A673 (cell line): ENCODE measurements around the gene XYLT1. TPM values are rescaled to one million over a fixed set of nuclear protein-coding genes. Genes with fewer than 3 reads are reported as not detected.

Source experiments
- BruUV-seq: library from RNA; stranded (reverse); fragments of 400-500 nt; replicated peaks from 2 replicates; lab custom pipeline; 2021; lab: Mats Ljungman, UMichigan
- CTCF ChIA-PET: fragments of 300-600 bp; sonication (Branson Sonifier 250); formaldehyde crosslinking; loops from one replicate; lab custom pipeline; 2022; ENCODE audit warnings: antibody characterized with exemption; lab: Charles Lee
- POLR2A ChIA-PET: fragments of 300-600 bp; sonication (Branson Sonifier 250); formaldehyde crosslinking; loops from one replicate; lab custom pipeline; 2022; ENCODE audit warnings: antibody characterized with exemption; ENCODE audit not compliant: low non-redundant PET; lab: Charles Lee
- DNase-seq: peaks from one replicate; pipeline ENCODE4 v3.0.0-alpha.2; 2015; ENCODE audit warnings: low spot score
- H3K27ac ChIP-seq: fragments of 200-600 bp; sonication (generic); 2 replicates; pipeline ENCODE4 v1.5.1; 2016; ENCODE audit warnings: mixed run types, low read depth, mild to moderate bottlenecking, mixed read lengths, antibody characterized with exemption, low read length; ENCODE audit not compliant: poor library complexity, severe bottlenecking
- H3K27me3 ChIP-seq: fragments of 200-600 bp; sonication (generic); replicated peaks from 2 replicates; pipeline ENCODE4 v1.6.1; 2017; ENCODE audit warnings: mixed run types, low read depth, mild to moderate bottlenecking, mixed read lengths, antibody characterized with exemption, low read length; ENCODE audit not compliant: insufficient read depth, poor library complexity
- H3K36me3 ChIP-seq: fragments of 200-600 bp; sonication (generic); 2 replicates; pipeline ENCODE4 v1.6.1; 2016; ENCODE audit warnings: mixed run types, mild to moderate bottlenecking, mixed read lengths, antibody characterized with exemption, low read length; ENCODE audit not compliant: insufficient read depth, poor library complexity, severe bottlenecking
- H3K4me1 ChIP-seq: fragments of 200-600 bp; sonication (generic); 2 replicates; pipeline ENCODE4 v1.6.1; 2017; ENCODE audit warnings: mixed run types, mild to moderate bottlenecking, mixed read lengths, antibody characterized with exemption, low read length; ENCODE audit not compliant: insufficient read depth, poor library complexity, severe bottlenecking
- H3K4me3 ChIP-seq: fragments of 200-600 bp; sonication (generic); 2 replicates; pipeline ENCODE4 v1.5.1; 2016; ENCODE audit warnings: low read depth, mixed run types, mild to moderate bottlenecking, mixed read lengths, low read length; ENCODE audit not compliant: poor library complexity, severe bottlenecking
- H3K9me3 ChIP-seq: fragments of 200-600 bp; sonication (generic); 2 replicates; pipeline ENCODE4 v1.6.1; 2016; ENCODE audit warnings: mixed run types, low read depth, mild to moderate bottlenecking, mixed read lengths, antibody characterized with exemption, low read length; ENCODE audit not compliant: poor library complexity, severe bottlenecking
- EZH2 ChIP-seq: fragments of 200-600 bp; sonication (generic); IDR thresholded peaks from 2 replicates; pipeline ENCODE4 v1.6.1; 2017; ENCODE audit warnings: borderline replicate concordance, low read depth, mild to moderate bottlenecking, mixed read lengths, antibody characterized with exemption, low read length; ENCODE audit not compliant: poor library complexity, severe bottlenecking
- intact Hi-C: fragments of 100-400 bp; cut with micrococcal nuclease; formaldehyde crosslinking; loops from one replicate; pipeline ENCODE4 v1.10.0; 2022; ENCODE audit not compliant: unreplicated experiment
- total RNA-seq: library from RNA; stranded (reverse); gene quantifications from 2 replicates; pipeline ENCODE4 v1.2.3, GENCODE V29; 2021
- TF ChIP-seq, protein P1 (sequence below): fragments of 300-800, 200-600 bp; sonication (generic); conservative IDR thresholded peaks from 2 replicates; pipeline ENCODE4 v1.5.1; 2017; ENCODE audit warnings: low read depth, mild to moderate bottlenecking, antibody characterized with exemption, low read length, moderate library complexity, mixed read lengths

XYLT1 gene
- total RNA-seq, 1 experiment from 2014 or later = 0.64 TPM

GRCh38 chr16:17228708-17229055 is 242.1 kb downstream of the XYLT1 start:
- ChIA-PET POLR2A (no interaction called here), CTCF (no interaction called here)
- intact Hi-C loops = no loop called here
- Histone ChIP-seq H3K9me3 (no peaks in the 10 kb centered on the region), H3K4me3 (no peak overlapping the region), H3K27ac (no peak overlapping the region), H3K27me3 (no peaks in the 10 kb centered on the region), H3K36me3 (no peaks in the 10 kb centered on the region), H3K4me1 (no peaks in the 10 kb centered on the region)
- no peak for DNase-seq
- no TSS peak for BruUV-seq
- no peak for TF ChIP-seq EZH2
- TF ChIP-seq, protein P1, sequence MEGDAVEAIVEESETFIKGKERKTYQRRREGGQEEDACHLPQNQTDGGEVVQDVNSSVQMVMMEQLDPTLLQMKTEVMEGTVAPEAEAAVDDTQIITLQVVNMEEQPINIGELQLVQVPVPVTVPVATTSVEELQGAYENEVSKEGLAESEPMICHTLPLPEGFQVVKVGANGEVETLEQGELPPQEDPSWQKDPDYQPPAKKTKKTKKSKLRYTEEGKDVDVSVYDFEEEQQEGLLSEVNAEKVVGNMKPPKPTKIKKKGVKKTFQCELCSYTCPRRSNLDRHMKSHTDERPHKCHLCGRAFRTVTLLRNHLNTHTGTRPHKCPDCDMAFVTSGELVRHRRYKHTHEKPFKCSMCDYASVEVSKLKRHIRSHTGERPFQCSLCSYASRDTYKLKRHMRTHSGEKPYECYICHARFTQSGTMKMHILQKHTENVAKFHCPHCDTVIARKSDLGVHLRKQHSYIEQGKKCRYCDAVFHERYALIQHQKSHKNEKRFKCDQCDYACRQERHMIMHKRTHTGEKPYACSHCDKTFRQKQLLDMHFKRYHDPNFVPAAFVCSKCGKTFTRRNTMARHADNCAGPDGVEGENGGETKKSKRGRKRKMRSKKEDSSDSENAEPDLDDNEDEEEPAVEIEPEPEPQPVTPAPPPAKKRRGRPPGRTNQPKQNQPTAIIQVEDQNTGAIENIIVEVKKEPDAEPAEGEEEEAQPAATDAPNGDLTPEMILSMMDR = no peak

GRCh38 chr16:17228048-17228707 is 242.6 kb downstream of the XYLT1 start:
- Histone ChIP-seq H3K36me3 (no peaks in the 10 kb centered on the region), H3K27ac (no peak overlapping the region), H3K9me3 (no peaks in the 10 kb centered on the region), H3K27me3 (no peaks in the 10 kb centered on the region), H3K4me3 (no peak overlapping the region), H3K4me1 (no peaks in the 10 kb centered on the region)
- no peak for DNase-seq
- intact Hi-C loops = no loop called here
- ChIA-PET CTCF (no interaction called here), POLR2A (no interaction called here)
- TF ChIP-seq, protein P1 = no peak
- TF ChIP-seq EZH2 = no peak
- no TSS peak for BruUV-seq

GRCh38 chr16:17227278-17227677 is 243.5 kb downstream of the XYLT1 start:
- no peak for DNase-seq
- POLR2A ChIA-PET = no interaction called here

More at GRCh38 chr16:17227278-17227677, 243.5 kb downstream of the XYLT1 start:
- no peaks in the 10 kb centered on the region for H3K4me1 ChIP-seq
- no peaks in the 10 kb centered on the region for H3K36me3 ChIP-seq
- intact Hi-C loops = no loop called here
- H3K27ac ChIP-seq = no peak overlapping the region
- CTCF ChIA-PET = no interaction called here
- BruUV-seq = no TSS peak
- no peaks in the 10 kb centered on the region for H3K27me3 ChIP-seq
- H3K9me3 ChIP-seq = no peaks in the 10 kb centered on the region
- TF ChIP-seq, protein P1 = no peak
- TF ChIP-seq EZH2 = no peak
- no peak overlapping the region for H3K4me3 ChIP-seq
